KG1 (cell line): Measurements from ENCODE around the gene SH3PXD2B.
"Not testable (repeated sequence)": the region's sequence is repeated elsewhere in the genome, so short reads cannot be mapped to it uniquely, and the experiment has no call there.

ENCODE experiments used
- DNase-seq: peaks from one replicate; lab custom pipeline; 2025; lab: John Stamatoyannopoulos, UW

Gene SH3PXD2B

DNA sequence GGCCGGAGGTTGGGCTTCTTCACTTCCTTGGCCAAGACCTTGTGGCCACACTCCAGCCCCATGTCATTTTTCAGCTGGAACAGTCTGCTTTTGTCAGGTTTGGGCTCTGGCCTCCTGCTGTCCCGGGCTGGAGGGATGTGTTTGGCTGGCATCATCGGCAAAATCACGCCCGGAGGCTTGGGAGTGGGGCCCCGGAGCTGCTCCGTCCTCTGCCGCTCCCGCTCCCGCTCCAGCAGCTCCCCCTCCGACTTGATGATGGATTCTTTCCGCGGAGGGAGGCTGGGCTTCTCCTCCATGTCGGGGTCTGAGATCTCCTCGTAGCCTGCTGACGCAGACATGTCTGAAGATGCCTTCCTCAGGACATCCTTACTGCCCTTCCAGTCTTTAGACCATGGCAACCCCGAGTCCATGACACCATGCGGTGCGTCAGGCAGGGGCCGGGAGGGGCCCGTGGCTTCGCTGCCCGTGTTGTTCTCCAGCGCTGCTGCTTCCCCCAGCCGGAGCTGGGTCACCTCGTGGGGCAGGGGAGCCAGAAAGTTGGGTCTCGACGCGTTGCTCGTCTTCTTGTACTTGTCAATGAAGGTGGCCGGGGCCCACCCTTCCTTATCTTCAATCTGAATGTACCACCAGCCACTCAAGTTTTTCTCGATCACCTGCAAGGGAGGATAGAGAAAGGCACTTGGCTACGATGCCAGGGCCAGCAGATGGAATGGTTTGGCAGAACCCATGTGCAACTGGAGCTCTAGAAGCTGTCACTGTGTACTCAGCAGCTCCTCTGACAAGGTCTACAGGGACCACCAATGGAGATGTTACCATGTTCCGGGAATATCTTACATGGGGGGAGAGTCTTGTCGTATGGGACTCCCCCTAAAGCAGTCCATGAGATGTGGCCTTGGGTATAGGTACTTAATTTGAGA lies 114.8 kb downstream of the SH3PXD2B start:
- DNase-seq = no peak

DNA sequence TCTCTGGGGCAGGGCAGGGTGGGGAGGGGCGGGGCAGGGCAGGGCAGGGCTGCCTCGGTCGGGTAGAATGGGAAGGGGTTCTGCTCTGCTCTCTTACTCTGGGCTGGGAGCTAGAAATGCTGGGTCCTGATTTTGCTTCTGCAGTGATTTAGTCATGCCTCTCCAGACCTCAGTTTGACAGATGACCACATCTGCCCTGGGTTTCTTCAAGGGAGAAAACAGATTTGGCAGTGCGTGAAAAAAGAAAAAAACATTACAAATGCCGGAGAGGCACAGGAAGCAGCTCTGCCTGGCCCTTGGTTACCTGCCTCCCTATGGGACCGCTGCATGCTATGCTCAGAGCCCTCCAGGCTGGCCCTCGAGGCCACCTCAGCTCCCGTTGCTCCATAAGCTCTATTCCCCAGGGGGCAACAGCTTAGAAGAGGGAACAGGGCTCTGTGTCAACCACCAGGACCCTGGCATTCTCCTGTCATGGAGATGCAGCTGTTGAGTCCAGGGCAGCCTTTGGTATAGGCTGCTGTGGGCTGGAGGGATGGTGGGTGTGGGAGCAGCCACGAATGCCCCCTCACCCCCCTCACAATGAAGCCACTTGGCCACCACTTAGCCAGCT lies 117.5 kb downstream of the SH3PXD2B start:
- no peak for DNase-seq

DNA sequence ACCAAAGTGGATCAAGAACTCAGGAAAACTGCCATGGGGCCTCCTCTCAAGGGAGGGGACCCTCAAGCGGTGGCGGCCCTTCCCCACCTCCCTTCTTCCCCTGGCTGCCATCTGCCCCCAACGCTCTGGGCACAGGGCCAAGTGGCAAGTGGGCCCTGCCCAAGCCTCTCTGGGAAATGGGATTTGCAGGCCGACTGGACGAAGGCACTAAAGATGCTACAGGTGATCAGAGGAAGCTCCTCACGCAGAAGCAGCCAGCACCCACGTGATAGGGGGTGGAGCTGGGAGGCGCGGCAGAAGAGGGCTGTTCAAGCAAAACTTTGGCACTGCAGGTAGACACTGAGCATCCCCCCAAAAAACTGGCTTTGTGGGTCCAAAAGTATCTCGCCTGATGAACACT lies 118.1 kb downstream of the SH3PXD2B start:
- no peak for DNase-seq

DNA sequence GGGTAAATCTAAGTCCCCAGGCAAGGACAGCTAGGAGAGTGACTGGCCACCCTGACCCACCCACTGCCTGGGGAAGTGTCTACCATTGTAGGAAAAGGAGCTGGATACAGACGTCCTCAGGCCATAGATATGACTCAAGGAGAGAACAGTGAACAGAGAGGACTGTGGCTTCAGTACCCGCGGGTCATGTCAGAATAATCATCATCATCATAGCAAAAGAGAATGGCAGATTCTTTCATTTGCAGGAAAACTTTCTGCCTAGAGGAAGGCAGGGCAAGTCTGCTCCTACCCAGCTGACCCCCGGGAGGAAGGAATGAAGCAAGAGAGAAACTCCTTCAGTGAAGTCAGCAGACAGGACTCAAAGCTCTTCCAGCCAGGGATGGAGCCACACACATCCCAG lies 118.6 kb downstream of the SH3PXD2B start:
- DNase-seq = no peak

DNA sequence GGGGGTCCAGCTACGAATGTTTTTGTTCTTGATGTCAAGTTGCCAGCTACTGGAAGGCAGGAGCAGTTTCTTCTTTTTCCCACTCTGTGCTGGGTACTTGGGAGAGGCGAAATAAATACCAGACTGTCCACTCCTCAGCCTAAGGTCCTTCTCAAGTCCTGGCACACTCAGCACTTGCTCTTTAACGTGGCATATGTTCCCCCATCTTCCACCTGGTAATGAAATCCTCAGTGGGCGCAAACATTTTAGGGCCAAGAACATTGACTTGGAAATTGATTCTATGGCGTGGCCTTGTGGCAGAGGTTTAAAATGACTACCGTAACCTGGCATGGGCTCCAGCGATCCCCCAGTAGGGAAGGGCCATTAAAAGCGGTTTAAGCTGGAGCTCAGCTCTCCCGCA lies 119.7 kb downstream of the SH3PXD2B start:
- no peak for DNase-seq

DNA sequence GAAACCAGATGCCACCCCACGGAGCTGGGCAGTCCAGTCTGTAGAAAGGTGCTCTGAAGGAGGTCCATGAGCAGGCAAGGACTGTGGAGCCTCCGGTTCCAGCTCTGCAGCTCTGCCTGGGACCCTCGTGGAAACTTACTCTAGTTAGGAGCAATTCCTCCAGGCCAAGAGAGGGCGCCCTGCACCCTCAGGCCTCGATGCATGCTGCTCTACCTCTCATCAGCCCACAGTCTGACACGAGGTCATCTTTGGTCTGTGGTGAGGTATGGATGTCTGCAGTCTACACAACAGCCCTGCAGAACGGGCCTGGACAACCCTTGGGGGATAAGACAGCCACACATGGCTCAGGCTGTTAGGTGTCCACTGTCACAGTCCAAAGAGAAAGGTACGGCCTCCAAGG lies 120.1 kb downstream of the SH3PXD2B start:
- DNase-seq = no peak

DNA sequence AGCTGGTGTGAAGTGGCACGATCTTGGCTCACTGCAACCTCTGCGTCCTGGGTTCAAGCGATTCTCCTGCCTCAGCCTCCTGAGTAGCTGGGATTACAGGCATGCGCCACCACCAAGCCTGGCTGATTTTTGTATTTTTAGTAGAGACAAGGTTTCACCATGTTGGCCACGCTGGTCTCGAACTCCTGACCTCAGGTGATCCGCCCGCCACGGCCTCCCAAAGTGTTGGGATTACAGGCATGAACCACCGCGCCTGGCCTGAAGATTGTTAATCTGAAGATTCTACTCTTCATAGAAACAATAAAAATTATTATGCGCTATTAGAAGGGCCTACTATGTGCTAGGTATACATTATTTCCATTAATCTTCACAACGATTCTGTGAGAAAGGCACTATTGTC lies 127.4 kb downstream of the SH3PXD2B start:
- not testable (repeated sequence) for DNase-seq

DNA sequence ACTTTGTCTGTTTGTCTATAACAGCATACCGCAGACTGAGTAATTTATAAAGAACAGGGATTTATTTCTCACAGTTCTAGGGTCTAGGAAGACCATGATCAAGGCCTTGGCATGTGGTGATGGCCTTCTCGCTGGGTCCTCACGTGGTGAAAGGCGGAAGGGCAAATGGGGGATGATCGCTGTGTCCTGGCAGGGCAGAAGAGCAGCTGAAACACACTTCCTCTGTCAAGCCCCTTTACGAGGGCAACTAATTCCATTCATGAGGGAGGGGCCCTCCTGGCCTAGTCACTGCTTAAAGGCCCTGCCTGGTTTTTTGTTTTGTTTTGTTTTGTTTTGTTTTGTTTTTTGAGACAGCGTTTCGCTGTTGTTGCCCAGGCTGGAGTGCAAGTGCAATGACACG lies 128.9 kb downstream of the SH3PXD2B start:
- DNase-seq = no peak

DNA sequence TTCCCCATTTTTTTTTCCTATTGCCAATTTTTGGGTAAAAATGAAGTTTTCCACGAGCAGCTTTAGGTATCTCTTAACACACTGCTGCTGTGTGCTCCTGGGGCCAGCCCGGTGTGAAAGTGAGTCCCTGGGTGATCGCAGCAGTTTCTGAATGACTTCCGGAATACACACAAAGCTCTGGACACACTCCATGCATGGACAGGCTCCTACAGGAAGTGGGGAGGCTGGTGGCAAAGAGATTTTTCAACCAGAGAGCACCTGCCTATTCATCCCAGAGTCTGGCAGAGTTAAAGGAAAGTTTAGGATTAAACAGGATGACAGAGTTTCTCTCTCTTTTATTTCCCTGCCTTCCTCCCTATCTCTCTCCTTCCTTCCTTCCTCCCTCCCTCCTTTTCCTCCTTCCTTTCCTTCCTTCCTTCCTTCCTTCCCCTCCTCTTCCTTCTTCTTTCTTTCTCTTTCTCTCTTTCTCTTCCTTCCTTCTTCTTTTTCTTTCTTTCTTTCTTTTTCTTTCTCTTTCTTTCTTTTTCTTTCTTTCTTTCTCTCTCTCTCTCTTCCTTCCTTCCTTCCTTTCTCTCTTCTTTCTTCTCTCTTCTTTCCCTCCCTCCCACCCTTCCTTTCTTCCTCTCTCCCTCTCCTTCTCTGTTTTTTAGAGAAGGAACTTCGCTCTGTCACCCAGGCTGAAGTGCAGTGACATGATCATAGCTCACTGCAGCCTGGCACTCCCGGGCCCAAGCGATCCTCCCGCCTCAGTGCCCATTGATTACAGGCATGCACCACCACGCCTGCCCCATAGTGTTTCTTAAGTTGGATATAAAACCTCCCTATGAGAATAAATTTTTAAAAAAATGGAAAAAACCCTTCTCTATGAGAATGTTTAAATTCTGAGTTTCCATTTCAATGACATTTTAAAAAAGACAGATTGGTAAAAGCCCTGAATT lies 132.0 kb downstream of the SH3PXD2B start:
- DNase-seq = no peak

DNA sequence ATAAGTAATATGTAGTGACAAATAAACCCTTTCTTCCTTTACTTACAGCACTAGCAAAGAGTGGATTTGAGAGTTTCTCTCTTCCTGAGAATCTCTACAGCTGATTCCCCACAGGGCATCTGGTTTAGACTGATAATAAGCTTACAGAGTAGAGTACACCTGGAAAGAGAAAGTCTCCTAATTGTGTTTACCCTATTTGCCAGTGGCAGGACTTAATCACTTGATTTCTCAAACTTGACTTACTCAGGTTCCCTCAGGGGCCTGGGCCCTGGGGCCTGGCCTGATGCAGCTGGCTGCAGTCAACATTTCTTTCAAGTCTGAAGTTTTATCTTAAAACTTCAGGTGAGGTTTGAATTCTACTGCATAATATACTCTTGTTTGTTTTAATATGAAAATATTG lies 132.7 kb downstream of the SH3PXD2B start:
- DNase-seq = no peak

DNA sequence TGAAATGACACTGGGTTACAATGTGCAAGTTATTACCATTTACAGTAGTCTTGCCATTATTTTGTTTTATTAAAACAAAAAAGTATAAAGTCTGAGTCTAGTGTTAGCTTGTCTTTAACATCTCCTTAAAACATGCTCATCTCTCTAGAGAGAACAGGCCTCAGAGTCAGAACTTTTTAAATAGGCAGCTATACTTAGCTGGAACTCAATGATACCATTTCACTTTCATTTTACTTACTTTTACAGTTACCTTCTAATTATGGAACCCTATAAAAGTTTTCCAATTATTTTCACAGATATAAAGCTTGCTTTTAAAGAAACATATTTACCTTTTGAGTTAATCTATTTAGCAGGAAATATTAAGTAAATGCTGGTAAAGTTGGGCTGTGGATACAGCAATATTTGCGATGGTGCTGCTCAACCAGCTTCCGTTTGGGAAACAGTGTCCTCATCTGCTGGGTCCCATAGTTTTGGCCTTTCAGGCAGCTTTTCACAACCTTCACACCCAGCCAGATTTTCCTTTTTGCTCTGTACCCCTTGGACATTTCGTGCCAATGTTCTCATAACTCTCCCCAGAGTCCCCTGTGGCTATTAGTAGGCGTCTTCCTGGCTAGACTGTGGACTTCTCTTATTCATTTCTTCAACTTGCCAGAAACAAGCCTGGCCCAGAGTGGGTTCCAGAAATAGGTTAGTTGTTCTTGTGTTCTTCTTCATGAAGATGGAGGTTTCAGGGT lies 134.4 kb downstream of the SH3PXD2B start:
- no peak for DNase-seq

DNA sequence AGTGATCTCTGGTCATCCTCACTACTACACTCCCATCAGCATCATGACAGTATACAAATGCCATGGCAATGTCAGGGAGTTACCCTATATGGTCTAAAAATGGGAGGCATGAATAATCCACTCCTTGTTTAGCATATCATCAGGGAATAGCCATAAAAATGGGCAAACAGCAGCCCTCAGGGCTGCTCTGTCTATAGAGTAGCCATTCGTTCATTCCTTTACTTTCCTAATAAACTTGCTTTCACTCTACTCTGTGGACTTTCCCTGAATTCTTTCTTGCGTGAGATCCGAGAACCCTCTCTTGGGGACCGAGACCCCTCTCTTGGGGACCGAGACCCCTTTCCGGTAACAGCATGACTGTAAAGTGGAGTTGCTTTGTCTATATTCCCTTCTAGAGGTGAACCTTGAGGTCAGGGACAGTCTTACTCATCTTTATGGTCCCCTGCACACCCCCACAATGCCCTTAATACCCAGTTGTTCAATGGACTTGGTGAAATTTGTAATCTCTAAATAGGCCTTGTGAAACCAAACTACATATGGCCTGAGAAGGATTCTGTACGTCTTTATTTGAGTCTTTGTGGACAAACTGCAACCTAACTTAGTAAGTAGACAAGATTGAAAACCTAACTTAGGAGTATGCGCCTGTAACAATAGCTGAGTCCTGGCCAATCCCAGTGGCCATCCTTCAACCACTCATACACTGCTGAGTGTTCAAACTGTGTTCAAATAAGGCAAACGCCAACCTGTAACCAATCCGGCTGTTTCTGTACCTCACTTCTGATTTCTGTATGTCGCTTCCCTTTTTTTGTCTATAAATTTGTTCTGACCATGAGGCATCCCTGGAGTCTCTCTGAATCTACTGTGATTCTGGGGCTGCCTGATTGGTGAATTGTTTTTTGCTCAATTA lies 138.5 kb downstream of the SH3PXD2B start:
- no peak for DNase-seq

DNA sequence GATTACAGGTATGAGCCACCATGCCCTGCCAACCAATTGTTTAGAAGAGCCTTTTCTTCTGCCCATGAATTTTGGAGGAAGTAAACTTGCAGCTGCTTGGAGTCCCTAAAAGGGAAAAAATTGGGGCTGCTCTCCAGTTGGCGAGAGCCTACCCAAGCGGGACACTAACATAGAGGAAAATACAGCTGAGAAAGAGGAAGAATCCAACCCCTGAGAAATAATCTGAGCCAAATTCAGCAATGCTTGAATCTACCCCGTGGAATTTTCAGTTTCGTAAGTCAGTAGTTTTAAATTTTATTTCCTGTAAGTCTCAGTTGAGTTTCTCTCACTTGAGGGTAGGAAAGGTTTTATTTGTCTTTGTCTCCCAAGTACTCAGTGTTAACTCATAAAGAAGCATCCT lies 140.4 kb downstream of the SH3PXD2B start:
- no peak for DNase-seq

DNA sequence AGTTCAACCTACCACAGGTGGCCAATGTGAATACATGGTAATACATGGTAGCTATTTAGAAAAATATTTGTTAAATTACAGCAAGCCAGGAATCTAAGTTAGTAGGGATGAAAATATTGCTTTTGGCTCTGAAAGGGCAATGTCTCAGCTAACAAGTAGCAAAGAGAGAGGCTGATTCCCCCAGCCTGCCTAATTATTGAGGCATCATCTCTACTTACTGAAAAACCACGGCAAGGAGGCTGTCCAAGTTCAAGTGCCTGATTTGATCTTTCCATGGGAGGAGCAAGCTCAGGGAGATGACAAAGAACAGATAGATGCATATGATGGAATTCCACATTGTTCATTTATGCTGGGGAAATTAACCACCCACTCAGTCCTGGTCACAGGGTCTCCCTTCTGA lies 142.0 kb downstream of the SH3PXD2B start:
- no peak for DNase-seq

DNA sequence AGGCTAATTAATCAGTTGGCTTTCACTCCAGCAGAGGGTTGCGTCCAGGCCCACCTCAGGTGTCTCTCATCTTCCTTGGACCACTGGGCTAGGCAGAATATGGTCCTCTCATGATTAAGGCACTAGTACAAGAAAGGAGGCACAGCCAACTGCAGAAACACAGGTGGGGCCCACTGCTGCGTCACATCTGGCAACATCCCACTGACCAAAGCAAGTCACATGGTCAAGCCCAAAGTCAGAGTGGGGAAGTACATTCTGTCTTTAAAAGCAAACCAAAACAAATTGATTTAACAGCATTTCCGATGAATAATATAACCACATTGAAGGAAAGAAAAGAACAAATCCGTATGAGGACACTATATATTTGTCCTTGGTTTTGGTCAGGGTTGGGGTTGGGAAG lies 142.7 kb downstream of the SH3PXD2B start:
- no peak for DNase-seq

DNA sequence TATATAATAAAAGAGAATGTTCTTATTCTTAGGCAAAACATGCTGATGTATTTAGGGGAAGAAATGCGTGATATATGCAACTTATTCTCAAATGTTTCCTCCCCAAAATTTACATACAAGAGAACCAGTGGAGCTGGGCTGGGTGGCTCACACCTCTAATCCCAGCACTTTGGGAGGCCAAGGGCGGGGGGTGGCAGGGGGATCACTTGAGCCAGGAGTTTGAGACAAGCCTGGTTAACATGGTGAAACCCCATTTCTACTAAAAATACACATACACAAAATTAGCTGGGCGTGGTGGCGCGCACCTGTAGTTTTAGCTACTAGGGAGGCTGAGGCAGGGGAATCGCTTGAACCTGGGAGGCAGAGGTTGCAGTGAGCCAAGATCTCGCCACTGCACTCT lies 143.3 kb downstream of the SH3PXD2B start:
- no peak for DNase-seq

DNA sequence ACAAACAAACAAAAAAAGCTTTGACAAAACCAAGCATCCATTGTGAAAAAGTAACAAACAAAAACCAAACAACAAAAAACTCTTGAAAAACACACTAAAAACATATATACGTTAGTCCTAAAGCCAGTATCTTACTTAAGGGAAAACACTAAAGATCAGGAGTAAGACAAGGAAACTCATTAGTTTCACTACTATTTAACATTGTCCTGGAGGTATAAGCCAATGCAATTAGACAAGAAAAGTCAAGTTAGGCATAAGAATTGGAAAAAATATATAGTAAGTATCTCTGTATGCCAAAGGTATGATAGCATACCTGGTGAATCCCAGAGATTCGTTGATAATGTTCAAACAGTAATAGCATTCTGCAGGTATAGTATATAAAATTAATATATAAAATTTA lies 148.9 kb downstream of the SH3PXD2B start:
- no peak for DNase-seq

DNA sequence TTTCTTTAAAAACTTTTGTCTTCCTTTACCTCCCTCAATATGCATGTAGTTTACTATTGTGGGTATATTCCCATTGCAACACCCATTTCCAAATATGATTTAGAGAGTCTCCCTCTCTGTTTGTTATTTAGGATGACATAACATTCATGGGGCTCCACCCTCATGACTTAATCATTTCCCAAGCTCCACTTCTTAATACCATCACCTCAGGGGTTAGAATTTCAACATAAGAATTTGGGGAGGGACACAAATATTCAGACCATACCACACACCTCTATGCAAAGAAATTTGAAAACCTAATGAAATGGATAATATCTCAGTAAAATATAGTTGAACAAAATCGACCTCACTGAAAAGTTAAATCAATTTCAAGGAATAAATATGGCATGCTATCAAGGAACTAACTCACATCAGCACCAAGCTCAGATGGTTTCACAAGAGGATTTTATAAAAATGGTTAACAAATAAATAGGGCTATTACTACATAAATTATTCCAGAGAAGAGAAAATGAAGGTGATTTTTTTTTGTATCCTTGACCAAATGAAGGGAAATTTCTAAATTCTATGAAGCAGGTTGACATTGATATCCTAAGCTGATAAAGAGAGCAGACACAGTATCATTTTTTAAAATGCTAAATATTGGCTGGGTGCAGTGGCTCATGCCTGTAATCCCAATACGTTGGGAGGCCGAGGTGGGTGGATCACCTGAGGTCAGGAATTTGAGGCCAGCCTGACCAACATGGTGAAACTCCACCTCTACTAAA lies 150.6 kb downstream of the SH3PXD2B start:
- DNase-seq = no peak

DNA sequence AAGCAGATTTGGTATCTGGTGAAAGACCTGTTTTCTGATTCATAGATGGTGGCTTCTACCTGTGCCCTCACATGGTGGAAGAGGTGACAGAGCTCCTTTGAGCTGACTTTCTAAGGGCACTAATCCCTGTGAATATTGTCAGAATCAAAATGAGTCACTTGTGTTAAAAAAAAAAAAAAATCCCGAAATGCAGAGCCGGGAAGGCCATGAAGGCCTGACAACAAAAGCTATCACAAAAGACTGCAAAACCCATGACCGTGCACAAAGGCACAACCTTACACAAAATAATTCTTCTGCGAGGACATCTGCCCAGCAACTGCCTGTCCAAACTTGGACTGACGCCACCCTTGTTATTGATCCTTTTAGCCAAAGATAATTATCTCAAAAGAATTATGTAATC lies 151.2 kb downstream of the SH3PXD2B start:
- DNase-seq = no peak
